C4-2B (cell line): ENCODE data around the gene COL4A5.

Experiments
- CTCF ChIP-seq: fragments of 450-650 bp; conservative IDR thresholded peaks from 2 replicates; pipeline ENCODE4 v1.5.1; 2017; ENCODE audit warnings: mild to moderate bottlenecking
- ZFX ChIP-seq: fragments of 450-650 bp; IDR thresholded peaks from 2 replicates; pipeline ENCODE4 v1.6.1; 2017

GRCh38 chrX:108736509-108737479 lies 297.2 kb downstream of the COL4A5 start, which contains the start of gene IRS4:
- peak; percentile 13; the same call in 1 of the 2 replicates for TF ChIP-seq CTCF
- TF ChIP-seq ZFX: no peak
